Measurements from ENCODE around the gene NOVA1. TPM values are rescaled to one million over a fixed set of nuclear protein-coding genes. Genes with fewer than 3 reads are reported as not detected.

Gene NOVA1
- total RNA-seq, 4 donors from 2014 or later: 13.1 to 43.1 (median 20.4) TPM

DNA sequence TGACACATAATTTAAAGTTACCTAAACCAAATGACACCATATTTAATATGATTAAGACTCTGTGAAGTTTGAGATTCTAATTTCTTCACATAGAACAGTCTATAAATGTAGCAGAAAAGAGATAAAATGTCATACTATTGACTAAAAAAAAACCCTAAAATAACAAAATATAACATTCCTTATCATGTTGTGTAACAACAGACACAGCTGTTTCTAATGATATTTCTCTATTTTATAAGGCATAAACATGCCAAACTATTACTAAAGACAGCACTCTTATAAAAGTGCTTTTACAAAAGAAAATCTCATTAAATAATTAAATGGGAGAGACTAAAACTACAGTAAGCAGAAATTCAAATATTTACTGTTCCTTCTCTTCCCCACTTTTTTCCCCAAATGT lies 49.4 kb downstream of the NOVA1 start:
- Histone ChIP-seq H3K27me3 (no peaks in the 10 kb centered on the region), H3K36me3 (no peaks in the 10 kb centered on the region), H3K4me1 (no peaks in the 10 kb centered on the region), H3K9me3 (no peaks in the 10 kb centered on the region), H3K27ac (no peak overlapping the region), H3K4me3 (no peak overlapping the region)
- TF ChIP-seq, protein P1, sequence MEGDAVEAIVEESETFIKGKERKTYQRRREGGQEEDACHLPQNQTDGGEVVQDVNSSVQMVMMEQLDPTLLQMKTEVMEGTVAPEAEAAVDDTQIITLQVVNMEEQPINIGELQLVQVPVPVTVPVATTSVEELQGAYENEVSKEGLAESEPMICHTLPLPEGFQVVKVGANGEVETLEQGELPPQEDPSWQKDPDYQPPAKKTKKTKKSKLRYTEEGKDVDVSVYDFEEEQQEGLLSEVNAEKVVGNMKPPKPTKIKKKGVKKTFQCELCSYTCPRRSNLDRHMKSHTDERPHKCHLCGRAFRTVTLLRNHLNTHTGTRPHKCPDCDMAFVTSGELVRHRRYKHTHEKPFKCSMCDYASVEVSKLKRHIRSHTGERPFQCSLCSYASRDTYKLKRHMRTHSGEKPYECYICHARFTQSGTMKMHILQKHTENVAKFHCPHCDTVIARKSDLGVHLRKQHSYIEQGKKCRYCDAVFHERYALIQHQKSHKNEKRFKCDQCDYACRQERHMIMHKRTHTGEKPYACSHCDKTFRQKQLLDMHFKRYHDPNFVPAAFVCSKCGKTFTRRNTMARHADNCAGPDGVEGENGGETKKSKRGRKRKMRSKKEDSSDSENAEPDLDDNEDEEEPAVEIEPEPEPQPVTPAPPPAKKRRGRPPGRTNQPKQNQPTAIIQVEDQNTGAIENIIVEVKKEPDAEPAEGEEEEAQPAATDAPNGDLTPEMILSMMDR (IDR thresholded peaks at IDR 0.05): no peak
- TF ChIP-seq POLR2A (IDR thresholded peaks at IDR 0.05): no peak
- DNase-seq: no peak
- intact Hi-C loops (cut with DNase I; ENCODE audit: low total_unique reads): no loop called here

DNA sequence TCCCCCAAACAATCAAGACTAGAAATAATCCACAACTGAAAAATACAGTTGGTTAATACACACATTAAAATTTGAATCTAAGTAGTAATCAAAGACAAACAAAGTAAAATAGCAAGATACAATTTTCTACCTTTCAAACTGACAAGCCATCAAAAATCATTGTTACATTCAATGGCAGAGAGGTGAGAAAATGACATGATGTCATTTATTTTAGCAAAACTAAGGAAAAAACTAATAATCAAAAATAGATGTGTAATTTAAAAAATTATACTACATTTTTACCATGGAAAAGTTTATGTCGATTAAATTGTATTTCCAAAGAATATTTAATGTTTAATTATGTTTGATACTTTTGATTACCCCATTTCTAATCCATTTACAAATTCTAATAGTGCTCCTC lies 59.7 kb downstream of the NOVA1 start:
- H3K4me3 ChIP-seq: no peak overlapping the region
- intact Hi-C loops (cut with DNase I; ENCODE audit: low total_unique reads): no loop called here

DNA sequence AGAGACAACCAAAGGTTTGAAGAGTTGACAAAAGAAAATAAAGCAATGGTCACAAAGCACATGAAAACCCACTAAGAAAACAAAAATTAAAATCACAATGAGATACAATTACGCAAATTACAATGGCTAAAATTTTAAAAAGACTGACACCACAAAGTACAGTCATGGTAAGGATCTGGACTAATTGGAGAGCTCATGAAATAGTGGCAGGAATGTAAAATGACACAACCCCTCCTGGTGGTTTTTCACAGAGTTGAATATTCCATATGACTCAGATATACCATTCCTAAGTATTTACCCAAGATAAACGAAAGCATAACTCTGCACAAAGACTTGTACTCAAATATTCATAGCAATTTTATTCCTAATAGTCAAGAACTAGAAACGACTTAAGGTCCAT lies 65.9 kb downstream of the NOVA1 start:
- Histone ChIP-seq H3K4me3 (no peak overlapping the region), H3K4me1 (no peaks in the 10 kb centered on the region), H3K36me3 (no peaks in the 10 kb centered on the region), H3K27ac (no peak overlapping the region), H3K27me3 (no peaks in the 10 kb centered on the region), H3K9me3 (no peaks in the 10 kb centered on the region)
- intact Hi-C loops (cut with DNase I; ENCODE audit: low total_unique reads): no loop called here
- no peak for DNase-seq
- TF ChIP-seq, protein P1 (IDR thresholded peaks at IDR 0.05): no peak

More for the DNA sequence above, 59.7 kb downstream of the NOVA1 start:
- no peak overlapping the region for H3K27ac ChIP-seq
- no peaks in the 10 kb centered on the region for H3K27me3 ChIP-seq
- no peaks in the 10 kb centered on the region for H3K9me3 ChIP-seq
- no peak for TF ChIP-seq POLR2A (IDR thresholded peaks at IDR 0.05)
- TF ChIP-seq, protein P1 (IDR thresholded peaks at IDR 0.05): no peak
- H3K4me1 ChIP-seq: no peaks in the 10 kb centered on the region
- no peaks in the 10 kb centered on the region for H3K36me3 ChIP-seq
- DNase-seq: no peak

DNA sequence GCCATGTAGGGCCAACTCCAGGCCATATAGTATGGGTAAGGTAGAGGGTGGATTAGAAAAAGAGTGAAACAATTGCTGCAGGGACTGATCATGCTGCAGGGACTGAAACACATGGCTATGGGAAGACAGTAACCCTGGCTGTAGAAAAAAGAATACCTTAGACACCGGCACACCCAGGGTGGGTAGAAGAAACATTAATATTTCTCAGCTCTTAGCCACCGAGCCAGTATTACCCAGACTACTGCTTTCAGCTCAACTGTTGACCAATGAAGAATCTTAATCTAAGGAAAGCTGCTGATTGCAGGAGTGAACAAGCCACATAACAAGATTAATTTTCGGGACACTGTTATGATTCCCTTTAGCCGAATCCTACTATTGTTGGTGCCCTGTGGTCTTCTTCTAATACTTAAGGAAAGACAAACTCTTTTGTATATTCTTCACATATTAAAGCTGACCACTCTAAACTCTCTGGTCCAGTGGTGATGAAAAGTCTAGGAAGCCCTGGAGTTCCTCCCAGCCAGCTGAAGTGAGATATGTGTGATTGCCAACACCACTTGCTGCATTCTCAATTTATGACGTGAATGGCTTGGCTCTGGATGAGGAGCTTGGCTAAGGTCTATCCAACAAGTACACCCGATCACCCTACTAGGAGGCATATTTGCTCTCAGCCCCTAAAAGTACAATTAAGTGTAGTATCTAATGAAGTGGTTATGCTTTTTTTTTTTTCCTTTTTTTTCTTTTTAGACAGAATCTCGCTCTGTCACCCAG lies 69.2 kb downstream of the NOVA1 start:
- peak; percentile 46 to 62 for DNase-seq
- Histone ChIP-seq H3K36me3 (no peaks in the 10 kb centered on the region), H3K9me3 (no peaks in the 10 kb centered on the region), H3K27ac (no peak overlapping the region), H3K4me3 (no peak overlapping the region), H3K4me1 (no peaks in the 10 kb centered on the region), H3K27me3 (no peaks in the 10 kb centered on the region)
- intact Hi-C loops (cut with DNase I; ENCODE audit: low total_unique reads): no loop called here
- no peak for TF ChIP-seq POLR2A (IDR thresholded peaks at IDR 0.05)
- TF ChIP-seq, protein P1 (IDR thresholded peaks at IDR 0.05): no peak

DNA sequence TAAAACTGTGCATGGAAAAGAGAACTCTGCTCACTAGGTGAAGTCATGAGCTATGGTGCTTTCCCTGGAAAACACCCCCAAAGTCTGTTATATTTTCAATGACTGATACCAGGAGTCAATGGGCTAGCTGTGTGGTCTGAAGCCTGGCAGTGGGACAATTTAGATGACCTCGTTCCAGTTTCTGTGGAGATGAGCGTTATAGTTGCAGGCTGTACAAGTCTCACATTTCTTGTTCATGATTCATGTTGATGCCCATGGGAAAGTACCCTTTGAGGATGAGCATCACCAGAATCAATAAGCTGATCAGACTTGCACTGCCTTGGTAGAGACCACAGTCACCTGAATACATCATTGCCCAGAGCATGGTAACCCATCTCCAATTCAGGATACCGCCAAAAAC lies 70.7 kb downstream of the NOVA1 start:
- no peak overlapping the region for H3K27ac ChIP-seq

More for the DNA sequence above, 70.7 kb downstream of the NOVA1 start:
- intact Hi-C loops (cut with DNase I; ENCODE audit: low total_unique reads): no loop called here
- no peak for TF ChIP-seq POLR2A (IDR thresholded peaks at IDR 0.05)
- TF ChIP-seq, protein P1 (IDR thresholded peaks at IDR 0.05): no peak
- Histone ChIP-seq H3K36me3 (no peaks in the 10 kb centered on the region), H3K4me1 (no peaks in the 10 kb centered on the region), H3K9me3 (no peaks in the 10 kb centered on the region), H3K4me3 (no peak overlapping the region), H3K27me3 (no peaks in the 10 kb centered on the region)
- no peak for DNase-seq
